GM21423 (cell line): ENCODE results near the gene RIMKLA.

Experiments used
- ATAC-seq: cut with Tn5 transposase; IDR thresholded peaks from one replicate; pipeline ENCODE4 v1.9.1; 2021; ENCODE audit warnings: mild to moderate bottlenecking, moderate library complexity; ENCODE audit not compliant: unreplicated experiment

Gene RIMKLA

DNA sequence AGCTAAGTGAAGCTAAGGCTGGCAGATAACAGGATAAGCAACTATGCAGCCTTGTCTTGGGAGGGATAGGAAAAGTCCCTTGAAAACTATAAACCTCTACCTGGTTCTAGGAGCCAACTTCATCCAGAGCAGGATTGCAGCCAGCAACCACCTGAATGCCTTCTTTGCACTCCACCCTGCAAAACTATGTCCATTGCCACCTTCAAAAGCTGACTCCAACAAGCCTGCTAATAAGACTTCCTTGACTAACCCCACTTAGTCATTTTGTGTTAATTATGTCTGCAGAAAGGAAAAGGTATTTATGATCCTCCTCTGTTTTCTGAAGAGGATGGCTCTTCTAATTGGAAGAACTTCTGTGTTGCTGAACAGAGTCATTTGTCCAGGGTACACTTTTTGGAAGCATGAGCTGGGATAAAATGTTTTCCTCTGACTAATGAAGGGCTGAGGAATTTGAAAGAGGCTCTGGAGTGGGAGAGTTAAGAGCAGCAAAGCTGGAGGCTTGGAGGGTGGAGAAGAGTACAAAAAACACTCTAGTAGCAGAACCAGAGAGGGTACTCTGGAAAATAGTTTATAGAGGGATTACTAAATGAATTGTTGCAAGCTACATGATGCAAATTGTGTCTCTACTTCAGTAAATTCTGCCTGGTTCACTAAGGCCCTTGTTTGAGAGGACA is 9.6 kb upstream of the RIMKLA start:
- no peak for ATAC-seq

DNA sequence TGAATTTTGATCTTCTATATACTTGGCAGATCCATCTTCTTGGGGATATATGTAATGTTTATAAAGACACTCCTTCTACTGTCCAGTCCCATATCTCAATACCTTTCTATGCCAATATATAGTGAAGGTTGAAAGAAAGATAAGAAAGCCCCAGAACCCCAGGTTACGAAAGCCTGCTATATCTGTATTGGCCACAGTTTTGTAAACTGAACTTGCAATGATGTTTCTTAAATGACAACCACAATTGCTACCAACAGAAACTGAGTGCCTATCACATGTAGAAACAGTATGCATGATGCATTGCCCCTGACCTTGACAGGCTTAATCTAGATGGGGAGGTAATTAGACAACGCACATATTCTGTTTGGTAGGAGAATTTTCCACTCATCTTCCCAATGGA is 7.8 kb upstream of the RIMKLA start:
- no peak for ATAC-seq

DNA sequence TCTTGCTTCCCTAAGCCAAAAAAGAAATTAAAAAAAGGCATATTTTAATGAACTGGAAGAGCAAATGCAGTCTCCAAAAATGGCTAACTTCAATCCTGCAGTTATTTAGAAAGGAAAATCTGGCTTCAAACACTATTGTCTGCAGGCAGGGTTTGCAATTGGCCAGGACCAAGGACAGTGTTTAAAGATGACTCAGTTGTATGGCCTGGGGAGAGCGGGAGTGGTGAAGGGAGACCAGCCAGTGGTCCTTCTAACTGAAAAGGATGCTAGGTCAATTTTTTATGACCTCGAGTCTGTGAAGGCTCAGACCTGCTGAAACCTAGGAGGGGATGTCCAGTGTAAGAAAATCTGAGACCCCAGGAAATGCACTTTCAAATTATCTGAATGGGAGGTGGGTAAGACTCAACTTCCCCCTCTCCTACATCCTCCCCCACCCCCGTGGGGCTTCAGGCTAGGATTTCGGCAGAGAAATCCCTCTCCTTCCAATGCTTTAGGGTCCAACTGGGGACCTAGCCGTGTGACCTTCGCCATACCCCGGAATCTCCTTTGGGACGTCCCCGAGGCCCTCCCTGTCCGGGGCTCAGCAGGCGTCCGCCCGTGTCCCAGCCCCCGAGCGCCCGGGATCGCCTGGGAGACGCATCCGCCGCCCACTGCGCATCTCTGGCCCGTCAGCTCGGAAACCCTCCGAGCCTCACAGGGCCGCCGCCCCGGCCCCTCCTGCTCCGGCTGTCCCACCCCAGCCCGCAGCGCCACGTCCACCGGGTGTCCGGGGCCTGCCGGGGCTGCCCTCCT is 602 bp upstream of the RIMKLA start:
- peak; percentile 37 for ATAC-seq

DNA sequence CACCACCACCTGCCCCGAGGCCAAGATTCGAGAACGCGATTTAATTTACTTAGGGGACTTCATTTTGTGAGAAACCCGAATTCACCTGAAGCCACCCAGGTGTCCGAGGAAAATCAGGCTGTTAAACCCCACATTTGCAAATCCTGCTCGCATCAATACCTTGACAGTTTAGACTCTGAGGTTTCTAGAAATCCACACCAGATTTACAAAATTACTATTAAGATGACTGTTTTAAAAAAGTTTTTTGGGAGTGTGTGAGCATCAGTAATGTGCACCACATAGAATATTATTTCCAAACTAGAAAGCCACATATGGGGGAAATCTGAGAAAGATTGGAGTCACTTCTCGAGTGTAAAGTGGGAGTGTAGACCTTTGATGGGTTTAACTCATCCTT is 685 bp downstream of the RIMKLA start:
- no peak for ATAC-seq

DNA sequence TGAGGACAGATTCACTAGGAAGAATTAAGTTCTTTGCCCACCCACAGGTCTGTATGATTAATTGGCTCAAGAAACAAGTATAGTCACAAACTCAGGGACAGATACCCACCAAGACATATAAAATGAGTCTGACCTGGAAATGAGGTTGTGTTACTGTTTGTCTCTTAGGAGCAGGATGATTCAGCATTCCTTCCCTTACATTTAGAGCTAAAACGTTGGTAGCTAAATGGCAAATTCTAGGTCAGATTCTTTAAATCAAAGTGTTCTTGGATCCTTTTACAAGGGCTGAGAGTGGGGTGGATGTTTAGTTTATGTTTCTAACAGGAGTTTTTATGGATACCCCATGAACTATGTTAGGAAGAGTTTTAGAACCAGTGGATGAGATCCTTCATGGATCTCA is 4.7 kb downstream of the RIMKLA start:
- ATAC-seq: no peak

DNA sequence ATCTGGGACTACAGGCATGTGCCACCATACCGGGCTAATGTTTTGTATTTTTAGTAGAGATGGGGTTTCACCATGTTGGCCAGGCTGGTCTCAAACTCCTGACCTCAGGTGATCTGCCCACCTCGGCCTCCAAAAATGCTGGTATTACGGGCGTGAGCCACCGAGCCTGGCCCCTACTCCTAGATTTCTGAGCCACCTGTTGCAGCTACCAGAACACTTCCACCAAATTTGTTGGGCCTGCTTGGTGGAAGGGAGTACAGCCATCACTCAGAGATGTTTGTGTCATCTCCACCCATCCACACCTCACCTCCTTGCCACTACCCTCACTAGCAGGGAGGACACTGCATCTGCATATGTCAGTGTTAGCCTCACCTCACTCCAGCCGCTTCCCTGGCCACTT is 5.5 kb downstream of the RIMKLA start:
- no peak for ATAC-seq

DNA sequence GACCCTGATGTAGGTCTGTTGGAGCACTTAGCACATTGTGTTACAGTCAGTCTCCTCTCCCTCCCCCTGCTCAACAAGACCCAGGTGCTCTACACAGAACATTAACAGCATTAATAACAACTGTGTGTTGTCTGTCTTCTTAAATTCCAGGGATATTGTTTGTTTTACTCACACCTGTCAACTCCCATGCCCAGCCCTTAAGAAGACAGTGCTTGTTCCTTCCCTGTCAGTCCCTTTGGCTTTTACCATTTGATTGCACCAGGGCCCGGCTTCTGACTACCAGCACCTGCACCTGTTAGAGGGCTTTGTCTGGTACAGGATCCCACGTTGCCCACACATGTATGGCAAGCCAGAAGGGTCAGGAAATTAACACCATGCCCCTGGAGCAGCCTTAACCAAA is 11.7 kb downstream of the RIMKLA start:
- ATAC-seq: no peak

DNA sequence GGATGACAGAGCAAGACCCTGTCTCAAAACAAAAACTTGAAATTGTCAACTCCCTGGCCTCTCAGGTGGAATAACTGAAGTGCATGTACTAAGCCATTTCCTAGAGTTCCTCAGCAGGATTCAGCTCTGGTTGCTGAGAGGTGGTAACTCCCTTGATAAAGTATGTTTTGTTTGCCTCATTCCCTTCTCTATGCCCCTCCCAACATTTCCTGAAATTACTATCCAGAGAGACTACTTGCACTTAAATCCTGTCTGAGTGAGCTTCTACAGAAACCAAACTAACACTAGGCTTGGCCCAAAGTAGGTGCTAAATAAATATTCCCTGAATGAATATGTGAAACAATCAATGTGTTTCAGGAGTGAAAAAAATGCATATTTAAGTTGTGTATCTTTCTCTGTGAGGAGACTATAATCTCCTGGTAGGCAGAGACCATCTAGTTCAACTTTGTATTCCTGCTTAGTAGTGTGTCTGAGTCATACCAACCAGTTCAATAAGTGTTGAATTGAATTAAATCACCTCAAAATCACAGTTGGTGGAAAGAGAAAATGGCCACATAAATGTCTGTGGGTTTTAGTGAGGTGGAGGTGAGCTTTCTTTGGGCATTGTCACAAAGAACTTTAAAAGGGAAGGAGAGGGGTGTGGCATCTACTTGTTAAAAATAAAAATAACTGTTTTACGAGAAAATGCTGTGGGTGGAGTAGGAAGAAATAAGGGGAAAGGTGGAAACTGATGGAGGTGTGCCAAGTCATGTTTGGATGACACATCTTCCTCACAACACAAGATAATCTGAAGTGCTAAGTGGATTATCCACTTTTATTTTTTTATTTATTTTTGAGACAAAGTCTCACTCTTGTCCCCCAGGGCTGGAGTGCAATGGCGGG is 12.6 kb downstream of the RIMKLA start:
- ATAC-seq: no peak

DNA sequence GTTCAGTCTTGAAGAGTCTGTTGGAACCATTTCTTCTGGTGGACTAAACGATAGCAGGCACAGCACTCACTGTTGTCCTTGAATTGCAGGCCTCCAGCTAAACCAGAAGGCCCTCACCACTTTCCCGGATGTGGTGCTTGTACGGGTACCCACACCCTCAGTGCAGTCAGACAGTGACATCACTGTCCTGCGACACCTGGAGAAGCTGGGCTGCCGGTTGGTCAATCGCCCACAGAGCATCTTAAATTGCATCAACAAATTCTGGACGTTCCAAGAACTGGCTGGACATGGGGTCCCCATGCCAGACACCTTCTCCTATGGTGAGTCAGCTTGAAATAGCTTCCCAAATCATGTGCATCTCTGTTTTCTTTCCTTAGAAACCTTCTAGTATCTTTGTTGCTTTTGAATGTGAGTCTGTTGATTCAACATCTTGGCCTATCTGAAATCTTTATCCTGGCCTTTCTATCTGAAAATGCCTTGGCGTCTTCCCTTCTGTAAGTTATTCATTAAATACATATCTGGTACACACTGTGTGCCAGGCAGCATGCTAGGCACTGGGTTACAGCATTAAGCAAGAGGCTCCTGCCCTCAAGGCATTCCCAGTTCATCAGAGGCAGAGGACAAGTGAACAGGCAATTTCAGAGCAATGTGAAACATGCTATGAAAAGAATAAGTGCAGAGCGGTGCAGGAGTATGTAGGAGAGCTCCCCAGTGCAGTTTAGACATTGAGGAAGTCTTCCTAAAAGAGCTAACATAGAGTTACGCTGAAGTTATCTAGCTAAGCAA is 18.9 kb downstream of the RIMKLA start:
- no peak for ATAC-seq

DNA sequence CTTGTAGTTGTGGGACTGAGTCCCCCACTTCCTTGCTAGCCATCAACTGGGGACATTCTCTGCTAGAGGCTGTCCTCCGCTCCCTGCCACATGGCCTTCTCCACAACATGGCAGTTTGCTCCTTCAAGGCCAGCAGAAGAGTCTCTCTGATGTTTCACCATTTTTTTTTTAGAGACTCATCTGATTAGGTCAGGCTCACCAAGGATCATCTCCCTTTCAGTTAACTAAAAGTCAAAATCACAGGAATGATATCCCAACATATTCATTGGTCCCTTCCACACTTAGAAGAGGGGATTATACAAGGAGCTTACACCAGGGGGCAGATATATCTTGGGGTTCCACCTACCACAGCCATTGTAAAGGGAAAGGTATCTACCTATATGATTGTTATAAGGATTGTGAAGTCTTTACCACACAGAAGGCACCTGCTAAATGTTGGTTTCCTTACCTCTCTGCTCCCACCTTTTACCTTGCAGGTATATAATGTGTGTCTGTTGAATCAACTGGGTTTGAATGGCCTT is 23.3 kb downstream of the RIMKLA start:
- ATAC-seq: no peak

DNA sequence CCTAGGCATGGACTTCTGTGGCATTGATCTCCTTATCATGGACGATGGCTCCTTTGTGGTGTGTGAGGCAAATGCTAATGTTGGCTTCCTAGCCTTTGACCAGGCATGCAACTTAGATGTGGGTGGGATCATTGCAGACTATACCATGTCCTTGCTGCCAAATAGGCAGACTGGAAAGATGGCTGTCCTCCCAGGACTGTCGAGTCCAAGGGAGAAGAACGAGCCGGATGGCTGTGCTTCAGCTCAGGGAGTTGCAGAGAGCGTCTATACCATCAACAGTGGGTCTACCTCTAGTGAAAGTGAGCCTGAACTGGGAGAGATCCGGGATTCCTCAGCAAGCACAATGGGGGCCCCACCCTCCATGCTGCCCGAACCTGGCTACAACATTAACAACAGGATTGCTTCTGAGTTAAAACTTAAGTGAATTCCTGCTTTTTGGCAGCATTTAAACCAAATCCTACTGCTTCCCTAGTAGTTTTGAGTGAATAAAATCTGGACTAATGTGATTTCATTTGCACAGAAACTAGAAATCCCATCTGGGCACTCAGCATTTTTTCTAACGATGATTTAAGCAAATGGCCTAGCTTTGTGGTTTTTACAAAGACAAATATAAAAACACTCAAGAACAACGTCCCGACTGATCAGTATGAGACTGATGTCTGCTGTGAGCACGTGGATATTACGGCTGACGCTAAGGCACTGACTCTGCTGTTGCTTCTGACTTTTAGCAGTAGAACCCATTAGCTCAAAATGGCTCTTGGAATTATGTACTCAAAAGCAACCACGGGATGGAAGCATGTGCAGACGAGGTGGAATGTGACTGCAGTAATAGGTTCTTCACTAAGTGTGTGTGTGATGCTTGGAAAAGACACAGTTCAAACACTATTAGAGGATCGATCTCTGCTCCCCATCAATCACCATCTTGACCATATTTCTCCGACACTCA is 34.2 kb downstream of the RIMKLA start:
- no peak for ATAC-seq

DNA sequence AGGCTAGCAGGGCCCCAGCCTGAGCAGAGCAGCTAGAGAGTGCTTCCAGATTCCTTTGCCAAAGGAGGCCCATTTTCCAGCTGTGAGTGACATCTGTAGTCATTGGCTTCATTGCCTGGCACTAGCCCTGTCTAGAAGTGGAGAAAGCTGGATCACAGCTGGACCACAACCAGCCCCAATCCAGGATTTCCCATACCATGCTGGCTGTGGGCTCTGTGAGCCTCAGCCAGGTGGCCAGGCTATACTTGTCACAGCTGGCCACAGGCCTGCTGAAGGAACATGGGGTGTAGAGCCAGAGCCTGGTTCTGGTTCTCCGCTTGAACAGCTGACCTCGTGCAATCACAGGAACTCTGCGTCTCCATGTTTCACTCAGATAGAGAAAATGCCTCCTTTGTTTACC is 36.6 kb downstream of the RIMKLA start:
- ATAC-seq: no peak

DNA sequence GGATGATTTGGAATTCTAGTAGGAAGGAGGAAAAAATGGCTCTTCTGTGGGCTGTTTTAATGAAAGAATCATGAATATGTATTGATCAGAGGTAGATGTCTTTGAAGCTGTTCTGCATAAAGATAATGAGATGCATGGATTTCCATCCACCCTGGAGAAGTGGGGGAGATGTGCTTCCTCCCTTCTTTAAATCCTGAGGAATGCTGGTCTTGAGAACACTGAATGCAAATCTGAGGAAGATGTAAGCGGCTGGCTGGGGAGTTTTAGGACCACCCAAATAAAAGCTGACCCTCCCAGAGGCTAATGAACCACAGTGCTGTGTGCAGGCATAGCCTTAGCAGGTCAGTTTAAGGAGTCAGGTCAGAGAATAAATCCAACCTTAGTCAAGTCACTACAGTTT is 37.9 kb downstream of the RIMKLA start:
- ATAC-seq: no peak

DNA sequence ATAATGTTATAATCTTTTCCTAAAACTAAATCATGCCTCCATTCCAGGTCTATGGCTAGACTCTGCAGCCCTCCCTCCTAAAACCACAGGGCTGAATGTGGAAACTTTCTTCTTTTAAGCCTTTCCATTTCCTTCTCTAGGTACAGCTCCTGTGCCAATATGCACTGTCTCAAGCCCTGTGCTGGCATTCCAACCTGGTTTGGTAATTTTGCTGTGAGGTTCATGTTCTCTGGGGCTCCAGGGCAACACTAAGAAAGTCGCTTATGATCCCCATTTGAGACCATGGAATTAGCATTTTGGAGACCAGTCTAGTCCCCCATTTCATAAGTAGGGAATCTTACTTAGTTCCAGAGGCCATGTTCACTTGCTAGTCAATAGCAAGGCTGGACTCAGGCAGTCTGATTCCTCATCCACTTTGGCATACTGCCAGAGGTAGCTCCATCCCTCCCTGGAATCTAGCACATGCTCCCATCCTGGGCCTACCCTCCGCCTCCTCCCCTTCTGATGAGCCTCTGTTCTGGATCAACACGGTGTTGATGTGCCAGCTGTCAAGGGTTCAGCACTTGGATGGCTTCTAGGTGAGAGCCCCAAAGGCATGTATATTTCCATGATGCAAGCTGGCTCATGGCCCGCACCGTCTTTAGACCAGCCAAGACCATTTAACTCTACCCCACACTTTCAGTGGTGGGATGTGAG is 38.7 kb downstream of the RIMKLA start:
- ATAC-seq: no peak

DNA sequence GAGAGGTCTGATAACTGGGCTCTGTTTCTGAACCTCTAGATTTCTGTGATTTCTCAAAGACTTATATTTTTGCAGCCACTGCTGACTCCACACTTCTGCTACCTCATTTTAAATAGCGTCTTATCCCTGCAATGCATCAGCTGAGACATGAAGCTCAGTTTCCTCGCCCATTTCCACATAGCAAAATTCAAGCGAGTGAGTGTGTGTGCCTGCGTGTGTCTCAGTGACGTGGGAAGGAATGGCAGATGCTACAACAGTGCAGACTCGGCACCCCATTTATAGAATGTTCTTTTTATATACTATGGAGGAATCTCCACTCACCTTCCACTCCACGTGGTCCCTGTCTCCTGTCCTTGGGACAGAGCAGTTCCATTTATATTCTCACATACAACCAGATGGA is 39.5 kb downstream of the RIMKLA start:
- ATAC-seq: no peak

DNA sequence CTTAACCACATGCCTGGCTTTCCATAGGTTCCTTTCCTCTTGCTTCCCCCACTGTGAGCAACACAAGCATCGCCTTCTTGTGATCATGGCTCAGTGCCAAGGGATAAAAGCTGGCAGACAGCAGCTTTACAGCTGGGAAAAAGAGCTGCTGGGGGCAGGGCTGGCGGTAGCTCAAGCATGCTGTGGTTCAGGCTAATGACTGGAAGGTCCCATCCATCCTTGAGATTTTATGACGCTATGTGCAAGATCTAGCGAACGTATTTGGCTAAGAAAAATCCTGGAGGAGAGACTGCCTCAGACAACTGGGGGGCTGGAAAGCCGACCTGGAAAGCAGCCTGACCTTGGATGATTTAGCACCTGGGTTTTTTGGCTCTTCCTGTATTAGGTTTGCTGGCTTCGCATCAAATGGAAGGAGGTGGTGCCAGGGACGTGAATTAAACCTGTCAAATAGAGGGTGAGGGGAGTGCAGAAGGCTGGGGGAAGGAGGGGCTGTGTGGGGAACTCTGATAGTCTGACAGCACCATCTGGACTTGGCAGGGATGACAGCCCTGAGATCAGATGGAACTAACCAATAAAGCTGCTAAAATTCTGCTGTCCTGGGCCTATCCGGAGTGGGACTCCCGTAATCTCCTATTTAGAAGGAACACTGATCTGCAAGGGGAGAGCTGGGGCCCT is 40.5 kb downstream of the RIMKLA start:
- ATAC-seq: no peak

DNA sequence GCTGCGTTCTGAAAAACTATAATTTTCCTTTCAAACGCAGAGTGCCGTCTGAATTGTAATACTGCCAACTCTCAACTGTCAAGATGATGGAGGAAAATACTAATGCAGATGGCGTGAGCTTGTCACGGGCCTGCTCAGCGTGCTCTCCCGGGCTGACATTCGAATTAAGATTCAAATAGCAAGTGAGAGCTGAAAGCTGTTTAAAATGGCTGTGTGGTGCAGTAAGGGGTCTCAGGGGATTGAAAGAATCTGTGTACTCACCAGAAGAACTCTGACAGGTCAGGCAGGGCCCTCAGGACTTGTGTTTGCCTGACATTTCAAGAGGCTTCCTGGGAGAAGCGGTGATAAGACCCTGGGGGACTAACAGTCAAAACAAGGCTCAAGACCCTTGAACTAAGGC is 42.1 kb downstream of the RIMKLA start:
- ATAC-seq: no peak

DNA sequence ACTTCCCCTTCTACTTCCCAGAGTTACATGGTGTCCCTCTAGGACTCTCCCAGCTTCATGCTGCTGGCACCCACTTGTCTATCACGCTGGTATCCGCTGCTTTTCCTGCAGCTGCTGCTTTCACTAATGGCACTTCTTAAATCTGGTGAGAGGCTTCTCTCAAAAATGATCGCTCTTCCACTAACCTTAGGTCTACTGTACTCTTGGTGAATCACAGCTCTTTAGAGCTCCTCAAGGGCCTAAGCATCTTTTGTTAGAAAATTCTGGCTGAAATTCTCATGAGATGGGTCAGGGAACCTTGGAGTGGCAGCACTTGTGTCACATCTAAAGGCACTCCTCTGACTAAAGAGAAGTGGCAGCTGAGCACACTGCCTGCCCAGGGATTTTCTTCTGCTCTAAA is 43.1 kb downstream of the RIMKLA start:
- ATAC-seq: no peak
